H9 (cell line): ENCODE measurements around the gene TXLNB. TPM values are rescaled to one million over a fixed set of nuclear protein-coding genes. Genes with fewer than 3 reads are reported as not detected.

Source experiments
- DNase-seq: peaks from one replicate; pipeline ENCODE4 v3.0.0-alpha.2; 2017
- H2AFZ ChIP-seq: one replicate; pipeline ENCODE4 v1.6.1; 2013; ENCODE audit warnings: mild to moderate bottlenecking, low read length, control low read depth, moderate library complexity
- H2AK5ac ChIP-seq: 2 replicates; pipeline ENCODE4 v1.6.1; 2013; ENCODE audit warnings: low read length, control low read depth, mixed read lengths; ENCODE audit not compliant: insufficient read length
- H2BK120ac ChIP-seq: one replicate; pipeline ENCODE4 v1.6.1; 2013; ENCODE audit warnings: low read depth, mild to moderate bottlenecking, low read length, control low read depth, inconsistent platforms; ENCODE audit not compliant: poor library complexity, severe bottlenecking
- H2BK12ac ChIP-seq: 2 replicates; pipeline ENCODE4 v1.6.1; 2013; ENCODE audit warnings: low read length, control low read depth, mixed read lengths, low read depth; ENCODE audit not compliant: insufficient read length
- H2BK15ac ChIP-seq: 2 replicates; pipeline ENCODE4 v1.6.1; 2013; ENCODE audit warnings: low read depth, low read length, control low read depth
- H2BK20ac ChIP-seq: one replicate; pipeline ENCODE4 v1.6.1; 2013; ENCODE audit warnings: low read depth, mild to moderate bottlenecking, low read length, control low read depth, inconsistent platforms; ENCODE audit not compliant: poor library complexity, severe bottlenecking
- H2BK5ac ChIP-seq: 2 replicates; pipeline ENCODE4 v1.6.1; 2013; ENCODE audit warnings: low read length, control low read depth, mixed read lengths; ENCODE audit not compliant: insufficient read length
- H3K14ac ChIP-seq: 2 replicates; pipeline ENCODE4 v1.6.1; 2013; ENCODE audit warnings: low read length, control low read depth; ENCODE audit not compliant: insufficient read depth
- H3K18ac ChIP-seq: 2 replicates; pipeline ENCODE4 v1.6.1; 2013; ENCODE audit warnings: low read depth, mild to moderate bottlenecking, mixed read lengths, low read length, control low read depth; ENCODE audit not compliant: insufficient read length
- H3K23ac ChIP-seq: 2 replicates; pipeline ENCODE4 v1.6.1; 2013; ENCODE audit warnings: low read length, control low read depth, mixed read lengths, low read depth; ENCODE audit not compliant: insufficient read length
- H3K23me2 ChIP-seq: 2 replicates; pipeline ENCODE4 v1.6.1; 2013; ENCODE audit warnings: low read depth, mild to moderate bottlenecking, mixed read lengths, low read length, control low read depth; ENCODE audit not compliant: insufficient read length, poor library complexity, severe bottlenecking
- H3K27ac ChIP-seq: 2 replicates; pipeline ENCODE4 v1.5.1; 2013; ENCODE audit warnings: low read length, control low read depth, mixed read lengths, low read depth; ENCODE audit not compliant: insufficient read length
- H3K27me3 ChIP-seq: 2 replicates; pipeline ENCODE4 v1.6.1; 2013; ENCODE audit warnings: low read length, control low read depth, inconsistent platforms; ENCODE audit not compliant: insufficient read depth
- H3K4ac ChIP-seq: 2 replicates; pipeline ENCODE4 v1.6.1; 2013; ENCODE audit warnings: low read depth, mild to moderate bottlenecking, control low read depth, inconsistent platforms, low read length, moderate library complexity
- H3K4me1 ChIP-seq: 2 replicates; pipeline ENCODE4 v1.6.1; 2013; ENCODE audit warnings: low read length, control low read depth, inconsistent platforms; ENCODE audit not compliant: insufficient read depth
- H3K4me2 ChIP-seq: 2 replicates; pipeline ENCODE4 v1.6.1; 2013; ENCODE audit warnings: low read length, control low read depth, mixed read lengths; ENCODE audit not compliant: insufficient read length, insufficient read depth
- H3K56ac ChIP-seq: 2 replicates; pipeline ENCODE4 v1.6.1; 2013; ENCODE audit warnings: low read depth, mild to moderate bottlenecking, mixed read lengths, low read length, control low read depth; ENCODE audit not compliant: insufficient read length
- H3K79me1 ChIP-seq: 2 replicates; pipeline ENCODE4 v1.6.1; 2013; ENCODE audit warnings: low read depth, mild to moderate bottlenecking, moderate library complexity, low read length, control low read depth, inconsistent platforms; ENCODE audit not compliant: insufficient read depth, poor library complexity, severe bottlenecking
- H3K79me2 ChIP-seq: 2 replicates; pipeline ENCODE4 v1.6.1; 2013; ENCODE audit warnings: low read length, control low read depth, inconsistent platforms; ENCODE audit not compliant: insufficient read depth
- H3K9ac ChIP-seq: 2 replicates; pipeline ENCODE4 v1.6.1; 2013; ENCODE audit warnings: low read length, control low read depth, mixed read lengths; ENCODE audit not compliant: insufficient read length; ENCODE audit errors: extremely low read depth
- H3K9me3 ChIP-seq: one replicate; pipeline ENCODE4 v1.6.1; 2013; ENCODE audit warnings: low read depth, low read length, inconsistent platforms; ENCODE audit not compliant: control insufficient read depth
- H3T11ph ChIP-seq: one replicate; pipeline ENCODE4 v1.6.1; 2013; ENCODE audit warnings: mild to moderate bottlenecking, low read length, control low read depth, inconsistent platforms
- H4K20me1 ChIP-seq: one replicate; pipeline ENCODE4 v1.6.1; 2013; ENCODE audit not compliant: control insufficient read depth, insufficient read length, insufficient read depth
- H4K5ac ChIP-seq: 2 replicates; pipeline ENCODE4 v1.6.1; 2013; ENCODE audit warnings: low read depth, mild to moderate bottlenecking, mixed read lengths, low read length, control low read depth; ENCODE audit not compliant: insufficient read length
- H4K8ac ChIP-seq: replicated peaks from 2 replicates; pipeline ENCODE4 v1.6.1; 2013; ENCODE audit warnings: low read length, control low read depth, mixed read lengths, low read depth; ENCODE audit not compliant: insufficient read length
- H4K91ac ChIP-seq: 2 replicates; pipeline ENCODE4 v1.6.1; 2013; ENCODE audit warnings: low read depth, mild to moderate bottlenecking, moderate library complexity, mixed read lengths, low read length, control low read depth; ENCODE audit not compliant: insufficient read length
- H3K27ac Mint-ChIP-seq, 3 experiments: 2 replicates in 2 of 3; 3 replicates in 1 of 3; pipeline ENCODE4 v1.8.0; 2020 to 2021; ENCODE audit warnings: mixed read lengths in 3 of 3, mild to moderate bottlenecking in 1 of 3, moderate library complexity in 1 of 3
- H3K27me3 Mint-ChIP-seq: 2 replicates; pipeline ENCODE4 v1.8.0; 2021; ENCODE audit warnings: low read depth, mild to moderate bottlenecking, moderate library complexity, mixed read lengths
- H3K36me3 Mint-ChIP-seq, 3 experiments: 2 replicates in 2 of 3; 3 replicates in 1 of 3; pipeline ENCODE4 v1.8.0; 2020 to 2021; ENCODE audit warnings: low read depth in 3 of 3, mixed read lengths in 3 of 3; ENCODE audit not compliant: insufficient read depth in 1 of 3
- H3K4me1 Mint-ChIP-seq, 2 experiments: 2 replicates each; pipeline ENCODE4 v1.8.0; 2020; ENCODE audit warnings: mixed read lengths in 2 of 2
- H3K4me3 Mint-ChIP-seq, 2 experiments: 2 replicates in 1 of 2; 3 replicates in 1 of 2; pipeline ENCODE4 v1.8.0; 2020 to 2021; ENCODE audit warnings: mild to moderate bottlenecking in 2 of 2, mixed read lengths in 2 of 2, moderate library complexity in 1 of 2
- H3K9me3 Mint-ChIP-seq, 2 experiments: 2 replicates in 1 of 2; 3 replicates in 1 of 2; pipeline ENCODE4 v1.8.0; 2020; ENCODE audit warnings: mild to moderate bottlenecking in 2 of 2, mixed read lengths in 2 of 2, moderate library complexity in 1 of 2
- WGBS: extraction: QIAGEN DNeasy Blood & Tissue Kit; methylation state at CpG from one replicate; pipeline ENCODE4 v1.1.7; 2013; ENCODE audit warnings: missing lambda C conversion rate, low lambda C conversion rate, mixed read lengths; ENCODE audit not compliant: insufficient read length; ENCODE audit errors: extremely low coverage; 5-methylcytosine and 5-hydroxymethylcytosine counted together
- total RNA-seq: library from RNA; stranded (reverse); gene quantifications from 2 replicates; pipeline ENCODE4 v1.2.1, GENCODE V29; 2021
- TF ChIP-seq, protein P1 (sequence below): fragments of 200-600 bp; sonication (generic); conservative IDR thresholded peaks from 3 replicates; pipeline ENCODE4 v1.8.0; 2021; ENCODE audit warnings: antibody characterized with exemption, mild to moderate bottlenecking

Gene TXLNB
- total RNA-seq, 1 experiment from 2014 or later: 0.04 TPM

DNA sequence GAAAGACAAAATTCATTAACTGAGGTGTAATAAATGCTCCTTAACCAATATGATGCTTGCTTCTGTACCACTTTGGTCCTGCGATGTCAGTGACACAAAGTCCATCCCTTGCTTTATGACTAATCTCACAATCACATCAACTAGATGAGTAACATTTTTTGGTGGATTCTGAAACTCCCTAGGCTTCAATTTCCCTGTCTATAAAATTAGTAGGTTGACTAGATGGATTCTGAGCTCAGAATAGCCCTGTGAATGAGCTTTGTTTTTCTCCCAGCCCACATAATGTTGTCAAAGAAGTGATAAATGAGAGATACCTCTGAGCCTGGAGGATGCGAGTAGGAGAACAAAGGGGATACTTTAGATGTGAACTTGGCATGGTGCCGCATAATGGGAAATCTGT is 9.1 kb downstream of the TXLNB start:
- no CpG with 5 or more reads among the region's 3 CpGs for WGBS
- Mint-ChIP-seq H3K9me3 (no peaks in the 10 kb centered on the region), H3K27me3 (no peaks in the 10 kb centered on the region), H3K36me3 (no peaks in the 10 kb centered on the region), H3K4me3 (no peak overlapping the region), H3K27ac (no peak overlapping the region), H3K4me1 (peaks cover 2 to 4% of the 10 kb centered on the region in 2 experiments; a peak in 1 of 4 replicates)
- Histone ChIP-seq H2AK5ac (no peak overlapping the region), H3K4me2 (no peak overlapping the region), H3K23me2 (no peaks in the 10 kb centered on the region), H4K5ac (no peak overlapping the region), H2BK5ac (no peak overlapping the region), H3K9ac (no peak overlapping the region), H4K8ac (no peak overlapping the region), H3K27ac (no peak overlapping the region), H3K18ac (no peak overlapping the region), H2BK20ac (no peak overlapping the region), H3K56ac (no peak overlapping the region), H3K9me3 (no peaks in the 10 kb centered on the region), H3K14ac (no peak overlapping the region), H3T11ph (no peak overlapping the region), H2AFZ (no peak overlapping the region), H2BK15ac (no peak overlapping the region), H3K27me3 (no peaks in the 10 kb centered on the region), H4K91ac (no peak overlapping the region), H4K20me1 (no peaks in the 10 kb centered on the region), H2BK120ac (no peak overlapping the region), H3K4me1 (no peaks in the 10 kb centered on the region), H3K79me1 (no peaks in the 10 kb centered on the region), H3K79me2 (no peaks in the 10 kb centered on the region), H2BK12ac (no peak overlapping the region), H3K23ac (no peak overlapping the region), H3K4ac (no peak overlapping the region)
- TF ChIP-seq, protein P1, sequence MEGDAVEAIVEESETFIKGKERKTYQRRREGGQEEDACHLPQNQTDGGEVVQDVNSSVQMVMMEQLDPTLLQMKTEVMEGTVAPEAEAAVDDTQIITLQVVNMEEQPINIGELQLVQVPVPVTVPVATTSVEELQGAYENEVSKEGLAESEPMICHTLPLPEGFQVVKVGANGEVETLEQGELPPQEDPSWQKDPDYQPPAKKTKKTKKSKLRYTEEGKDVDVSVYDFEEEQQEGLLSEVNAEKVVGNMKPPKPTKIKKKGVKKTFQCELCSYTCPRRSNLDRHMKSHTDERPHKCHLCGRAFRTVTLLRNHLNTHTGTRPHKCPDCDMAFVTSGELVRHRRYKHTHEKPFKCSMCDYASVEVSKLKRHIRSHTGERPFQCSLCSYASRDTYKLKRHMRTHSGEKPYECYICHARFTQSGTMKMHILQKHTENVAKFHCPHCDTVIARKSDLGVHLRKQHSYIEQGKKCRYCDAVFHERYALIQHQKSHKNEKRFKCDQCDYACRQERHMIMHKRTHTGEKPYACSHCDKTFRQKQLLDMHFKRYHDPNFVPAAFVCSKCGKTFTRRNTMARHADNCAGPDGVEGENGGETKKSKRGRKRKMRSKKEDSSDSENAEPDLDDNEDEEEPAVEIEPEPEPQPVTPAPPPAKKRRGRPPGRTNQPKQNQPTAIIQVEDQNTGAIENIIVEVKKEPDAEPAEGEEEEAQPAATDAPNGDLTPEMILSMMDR: no peak
- no peak for DNase-seq
